Measurements from ENCODE around the gene DLGAP1.

- no peak for TF ChIP-seq POLR2A (IDR thresholded peaks at IDR 0.05; ENCODE audit: low read length)
- no peak for TF ChIP-seq GATA1 (IDR thresholded peaks at IDR 0.05; ENCODE audit: low read depth, low read length)
Measured at GRCh38 chr18:3604235-3604497, 850.9 kb downstream of the DLGAP1 start.

All from erythroblast (primary cell).